NCI-H510A treated with DMSO at 0.1 percent for 48 hours (cell line): ENCODE measurements around the gene TAC4.

Source experiments
- DNase-seq: peaks from one replicate; lab custom pipeline; 2025; lab: John Stamatoyannopoulos, UW

TAC4 gene

DNA sequence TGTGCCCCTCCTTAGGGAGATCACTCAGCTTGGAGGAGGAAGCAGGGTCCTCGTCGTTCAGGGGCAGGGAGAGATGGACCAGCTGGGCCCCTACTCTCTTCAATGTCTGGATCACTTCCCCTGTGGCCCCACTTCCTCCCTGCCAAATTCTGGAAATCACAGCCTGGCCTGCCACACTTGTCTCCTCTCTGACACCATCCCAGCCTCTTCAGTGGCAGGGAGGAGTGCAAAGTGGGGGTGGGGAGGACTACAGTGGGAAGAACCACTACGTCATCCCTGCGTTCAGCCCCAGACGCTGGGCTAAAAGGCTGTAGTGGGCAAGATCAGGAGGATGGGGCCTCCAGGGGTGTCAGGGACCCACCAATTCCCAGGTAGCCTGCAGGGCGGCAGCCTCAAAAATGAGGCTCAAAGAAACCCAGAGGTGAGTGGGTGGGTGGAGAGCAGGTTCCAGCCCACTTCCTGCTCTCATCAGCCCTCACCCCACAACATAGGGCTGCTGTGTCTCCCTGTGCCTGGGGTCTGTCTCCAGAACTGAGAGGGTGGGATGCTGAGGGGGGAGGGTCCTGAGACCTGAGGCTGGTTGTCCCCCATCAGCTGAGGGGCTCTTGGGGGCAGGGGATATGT lies 25.0 kb upstream of the TAC4 start:
- DNase-seq: peak; percentile 65

DNA sequence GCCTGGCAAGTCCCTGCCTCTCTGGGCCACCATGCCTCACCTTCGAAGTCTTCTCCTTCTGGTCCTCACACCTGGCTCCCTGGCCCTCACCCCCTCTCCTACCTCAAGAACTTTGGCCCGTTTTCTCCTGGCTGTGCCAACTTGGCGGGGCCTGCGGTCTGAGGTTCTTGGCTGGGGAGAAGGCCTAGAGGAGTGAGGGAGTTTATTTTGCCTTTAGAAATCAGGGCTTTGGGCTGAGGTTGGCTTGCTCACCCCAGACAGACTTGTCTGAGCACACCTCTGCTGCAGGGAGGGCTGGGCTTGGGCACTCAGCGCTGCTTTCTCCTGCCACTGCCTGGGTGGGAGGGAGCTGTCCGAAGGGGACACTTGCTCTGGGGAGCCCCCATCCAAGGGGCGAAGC lies 23.3 kb upstream of the TAC4 start:
- no peak for DNase-seq

DNA sequence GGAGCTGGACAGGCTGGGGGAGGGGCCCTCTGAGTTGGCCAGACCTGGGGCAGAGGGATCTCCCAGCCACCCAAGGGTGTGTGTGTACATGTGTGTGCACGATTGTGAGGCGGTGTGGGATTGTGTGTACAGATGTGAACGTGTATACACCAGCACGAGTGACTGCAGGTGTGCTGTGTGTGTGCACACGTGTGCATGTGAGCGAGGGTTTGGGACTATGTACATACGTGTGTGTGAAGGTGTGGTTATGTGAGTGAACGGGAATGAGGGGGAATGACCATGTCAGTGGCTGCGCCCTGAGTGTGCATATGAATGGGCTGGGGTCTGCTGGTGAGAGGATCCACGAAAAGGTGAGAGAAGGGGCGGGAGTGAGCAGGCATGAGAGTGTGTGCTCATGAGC lies 22.4 kb upstream of the TAC4 start:
- DNase-seq: no peak

DNA sequence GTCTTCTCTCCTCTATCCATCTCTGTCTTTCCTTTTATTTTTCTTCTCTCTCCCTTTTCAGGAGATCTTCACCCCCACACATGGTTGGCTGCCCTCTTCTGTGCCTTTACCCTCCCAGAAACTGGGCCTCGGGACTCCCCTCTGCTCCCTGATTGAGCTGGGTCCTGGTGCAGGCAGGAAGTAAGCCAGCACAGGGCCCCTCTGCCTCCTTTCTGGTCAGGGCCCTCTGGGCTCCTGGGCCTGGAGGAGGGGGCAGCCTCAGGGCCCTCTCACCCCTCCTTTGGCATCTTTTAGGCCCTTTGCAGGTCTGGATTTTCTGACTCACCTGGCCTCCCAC lies 21.1 kb upstream of the TAC4 start:
- no peak for DNase-seq

DNA sequence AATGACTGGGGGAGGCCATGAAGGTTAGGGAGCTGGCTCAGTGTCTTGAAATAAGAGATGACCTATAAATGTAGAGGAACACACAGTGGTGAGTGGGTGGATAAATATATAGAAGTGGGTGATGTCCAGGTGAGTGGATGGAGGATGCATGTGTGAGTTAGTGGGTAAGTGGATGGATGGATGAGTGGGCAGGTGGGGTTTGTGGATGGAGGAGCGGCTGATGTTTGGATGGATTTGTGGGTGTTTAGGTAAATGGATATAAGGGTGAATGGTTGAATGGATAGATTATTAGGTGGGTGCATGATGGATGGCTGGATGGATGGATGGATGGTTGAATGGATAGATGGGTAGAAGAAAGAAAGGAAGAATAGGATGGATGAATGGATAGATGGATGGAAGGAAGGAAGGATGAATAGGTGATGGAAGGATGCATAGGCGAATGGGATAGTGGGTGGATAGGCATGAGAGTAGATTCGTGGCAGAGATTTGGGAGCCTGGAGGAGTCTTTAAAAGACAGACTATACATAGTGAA lies 19.1 kb upstream of the TAC4 start:
- DNase-seq: no peak

DNA sequence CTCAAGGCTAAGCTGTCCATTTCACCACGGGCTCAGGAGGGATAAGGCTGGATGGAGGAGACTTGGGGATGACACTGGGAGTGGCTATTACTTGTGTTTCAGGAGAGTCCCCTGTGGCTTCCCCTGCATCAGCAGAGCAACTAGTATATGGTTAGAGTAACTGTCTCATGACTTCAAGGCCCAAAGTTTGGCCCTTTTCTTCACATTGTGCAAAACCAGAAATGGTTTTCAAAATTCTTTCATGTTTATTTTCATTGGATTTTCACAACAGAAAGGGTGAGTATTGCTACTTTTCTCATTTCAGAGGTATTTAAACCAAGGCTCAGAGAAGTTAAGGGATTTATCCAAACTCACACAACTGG lies 18.1 kb upstream of the TAC4 start:
- DNase-seq: no peak

DNA sequence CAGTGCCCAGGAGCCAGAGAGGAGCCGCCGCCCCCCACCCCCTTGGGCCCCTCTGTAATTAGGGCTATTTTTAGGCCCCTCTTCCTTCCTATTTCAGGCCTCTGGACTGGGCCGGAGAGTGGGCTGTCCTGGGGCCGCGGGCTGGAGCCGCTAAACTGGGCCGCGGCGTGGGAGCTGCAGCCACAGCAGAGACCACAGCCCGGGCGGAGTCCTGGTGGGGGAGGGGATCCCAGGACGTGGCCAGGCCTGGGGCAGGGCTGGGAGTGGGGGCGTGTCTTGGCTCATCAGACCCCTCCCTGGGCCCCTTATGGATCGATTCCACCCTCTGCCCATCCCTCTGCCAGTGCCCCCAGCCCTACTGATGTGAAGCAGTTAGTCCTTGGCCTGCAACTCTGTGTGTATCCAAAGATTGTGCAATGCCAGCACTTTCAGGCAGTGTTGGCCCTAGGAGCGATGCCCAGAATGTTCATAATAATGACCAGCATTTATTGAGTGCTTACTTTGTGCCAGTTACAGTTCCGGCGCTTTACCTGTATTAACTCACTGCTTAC lies 15.0 kb upstream of the TAC4 start:
- no peak for DNase-seq

DNA sequence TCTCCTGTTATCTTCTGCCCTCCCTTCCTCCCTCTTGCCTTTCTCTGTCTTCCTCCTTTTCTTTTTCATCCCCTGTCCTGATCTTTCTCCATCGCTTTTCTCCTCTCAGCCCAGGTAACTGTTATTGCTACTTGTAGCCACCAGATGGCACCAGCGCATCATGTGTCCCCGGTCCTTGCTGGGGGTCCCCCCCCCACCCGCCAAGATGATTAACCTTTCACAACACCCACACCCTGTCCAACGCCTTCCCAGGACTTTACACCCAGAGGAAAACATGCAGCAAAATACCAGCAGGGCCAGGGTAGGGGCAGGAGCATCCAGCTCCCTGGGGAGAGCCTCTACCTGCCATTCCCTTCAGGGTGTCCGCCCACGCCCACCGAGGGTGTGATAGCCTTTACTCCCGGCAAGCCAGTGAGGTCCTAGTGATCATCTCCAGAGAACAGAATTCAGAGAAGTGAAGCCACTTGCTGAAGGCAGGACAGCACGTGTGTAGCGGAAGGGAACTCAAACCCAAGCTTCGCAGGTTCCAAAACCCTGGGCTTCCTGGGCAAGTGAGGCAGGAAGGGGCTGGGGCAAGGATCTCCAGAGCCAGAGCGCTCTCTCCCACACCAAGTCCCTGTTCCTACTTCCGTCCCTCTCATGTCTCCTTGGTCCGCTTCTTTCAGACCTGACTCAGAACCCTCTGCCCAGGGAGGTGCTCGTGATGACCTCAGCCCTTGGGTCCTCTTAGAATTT lies 13.4 kb upstream of the TAC4 start:
- DNase-seq: peak; percentile 65

DNA sequence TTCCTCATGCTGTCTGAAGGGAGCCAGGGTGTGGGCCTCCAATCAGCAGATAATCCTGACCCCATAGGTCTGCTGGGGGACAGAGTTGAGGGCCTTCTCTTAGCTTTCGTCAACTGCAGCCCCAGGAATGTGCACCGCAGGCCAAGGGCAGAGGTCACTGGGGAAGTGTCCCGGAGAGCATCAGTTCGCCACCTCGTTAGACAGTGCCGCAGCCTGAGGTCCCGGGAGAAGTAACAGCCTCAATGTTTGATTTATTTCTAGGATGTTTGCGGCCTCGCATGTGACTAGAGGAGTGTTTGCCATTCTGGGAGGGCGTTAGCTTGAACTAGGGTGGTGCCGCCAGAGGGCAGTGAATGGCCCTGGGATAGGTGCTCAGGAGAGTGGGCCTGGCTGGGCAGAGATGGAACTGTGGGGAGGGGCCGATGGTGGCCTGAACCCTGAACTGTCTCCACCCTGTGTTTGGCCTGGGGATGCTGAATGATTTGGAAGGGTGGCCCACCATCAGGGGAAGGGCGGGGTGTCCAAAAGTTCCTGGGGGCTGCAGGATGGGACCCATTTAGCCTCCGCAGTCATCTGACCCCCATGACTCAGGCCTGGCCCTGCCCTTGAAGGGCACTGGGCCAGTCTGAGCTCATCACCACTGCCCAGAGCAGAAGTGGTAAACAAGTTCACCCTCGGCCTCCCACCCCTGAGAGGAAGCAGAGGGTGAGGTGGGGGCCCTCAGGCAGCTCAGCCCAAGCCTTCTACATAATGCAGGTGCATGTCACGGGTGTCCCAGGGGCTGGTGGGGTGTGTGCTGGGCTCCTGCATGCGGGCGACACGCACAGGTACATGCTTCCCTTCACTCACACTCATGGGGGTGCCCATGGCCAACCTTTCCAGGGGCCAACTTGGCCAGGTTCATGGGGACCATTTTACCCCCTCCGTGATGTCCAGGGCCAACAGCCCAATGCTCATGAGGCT lies 12.4 kb upstream of the TAC4 start:
- DNase-seq: peak; percentile 50

DNA sequence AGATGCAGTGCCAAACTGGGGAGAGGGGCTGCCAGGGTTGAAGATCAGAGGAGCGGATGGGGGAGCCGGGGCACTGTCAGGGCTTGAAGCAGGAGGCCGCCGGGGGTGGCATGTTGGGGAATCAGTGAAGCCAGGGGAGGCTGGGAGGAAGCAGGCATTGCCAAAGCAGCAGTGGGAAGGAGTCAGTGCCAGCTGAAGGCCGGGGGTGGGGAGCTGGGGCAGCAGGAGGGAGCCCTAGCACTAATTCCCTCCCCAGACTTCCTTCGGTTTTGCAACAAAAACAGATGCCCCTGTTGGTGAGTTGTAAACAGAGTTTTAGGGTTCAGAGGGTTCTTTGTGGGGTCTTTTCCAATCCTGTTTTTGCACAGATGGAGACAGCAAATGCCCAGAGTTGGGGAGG lies 10.9 kb upstream of the TAC4 start:
- DNase-seq: no peak

DNA sequence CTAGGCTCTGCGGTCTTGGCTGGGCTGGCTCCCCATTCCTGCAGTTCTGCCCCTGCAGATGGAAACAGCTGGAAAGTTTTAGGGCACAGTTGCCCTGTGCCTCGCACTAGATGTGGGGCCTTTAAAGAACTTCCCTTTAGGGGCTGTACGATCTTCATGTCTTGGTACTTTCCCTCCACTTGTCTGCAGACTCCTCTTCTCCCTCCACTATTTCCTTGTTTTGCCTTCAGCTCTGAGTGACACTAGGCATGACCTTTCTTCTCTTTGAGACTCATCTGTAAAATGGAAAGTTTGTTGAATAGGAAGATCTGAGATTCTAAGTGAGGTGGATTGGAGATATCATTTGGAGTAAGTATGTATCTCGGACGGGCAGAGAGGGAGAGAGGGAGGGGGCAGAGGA lies 6.3 kb upstream of the TAC4 start:
- DNase-seq: no peak

DNA sequence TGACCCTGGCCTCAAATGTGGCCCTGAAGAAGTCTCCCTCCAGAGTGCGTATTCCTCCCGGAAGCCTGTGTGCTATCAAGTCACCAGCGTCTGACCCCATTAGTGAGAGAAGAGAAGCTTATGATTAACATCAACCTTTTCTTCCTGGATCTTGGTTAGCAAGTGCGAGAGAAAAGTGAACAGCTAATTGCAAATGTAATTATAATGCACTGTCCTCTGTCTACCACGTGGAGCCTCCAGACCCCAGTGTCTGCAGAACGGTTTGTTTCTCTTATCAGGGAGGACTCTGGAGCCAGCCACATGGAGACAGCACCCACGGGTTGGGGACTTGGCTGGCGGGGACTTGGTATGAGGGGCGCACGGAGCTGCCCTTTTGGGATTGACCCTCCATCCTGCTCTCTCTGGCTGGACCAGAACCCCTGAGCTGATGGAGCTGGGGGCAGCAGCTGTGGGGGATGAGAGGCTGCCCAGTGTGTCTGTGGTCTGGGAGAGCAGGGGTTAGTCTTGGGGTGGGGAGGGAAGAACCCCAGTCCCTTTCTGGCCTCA lies 5.7 kb upstream of the TAC4 start:
- no peak for DNase-seq

DNA sequence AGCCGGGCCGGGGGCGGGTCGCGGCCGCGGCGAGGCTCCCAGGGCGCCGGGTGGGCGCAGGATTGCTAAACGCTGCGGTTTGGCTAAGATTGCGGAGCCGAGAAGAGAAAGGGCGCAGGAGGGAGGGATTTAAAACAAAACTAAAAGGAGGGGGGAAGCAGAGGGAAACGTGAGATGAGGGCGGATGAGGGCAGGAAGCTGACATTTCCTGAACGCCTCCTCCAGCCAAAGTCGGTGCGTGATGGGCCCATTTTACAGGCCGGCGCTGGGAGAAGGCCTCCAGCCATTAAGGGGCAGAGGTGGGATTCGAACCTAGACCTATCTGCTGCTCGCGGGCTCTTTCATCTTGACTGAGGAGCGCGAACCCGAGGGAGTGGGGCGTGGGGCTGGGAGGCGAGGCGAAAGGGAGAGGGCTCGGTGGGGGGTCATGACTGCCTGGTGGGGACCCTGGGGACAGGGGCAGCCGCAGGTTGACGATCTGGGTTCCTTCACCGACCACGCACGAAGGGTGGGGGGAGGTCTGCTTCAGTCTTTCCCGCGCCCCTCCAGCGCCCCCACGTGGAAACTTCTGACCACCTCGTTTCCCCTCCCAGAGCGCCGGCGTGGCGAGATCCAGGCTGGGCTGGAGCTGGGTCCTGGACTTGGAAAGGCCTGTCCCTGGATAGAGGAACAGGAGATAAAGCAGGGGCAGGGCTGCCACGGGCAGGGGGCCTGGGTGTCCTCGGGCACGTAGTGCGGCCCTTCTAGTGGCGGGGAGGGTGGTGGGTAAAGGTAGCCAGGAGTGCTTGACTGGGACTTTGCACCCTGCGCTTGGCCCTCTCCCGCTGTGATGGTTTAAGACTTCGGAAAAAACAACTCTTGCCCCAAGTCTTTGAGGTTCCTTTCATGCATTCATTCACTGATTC lies 3.8 kb upstream of the TAC4 start:
- no peak for DNase-seq

DNA sequence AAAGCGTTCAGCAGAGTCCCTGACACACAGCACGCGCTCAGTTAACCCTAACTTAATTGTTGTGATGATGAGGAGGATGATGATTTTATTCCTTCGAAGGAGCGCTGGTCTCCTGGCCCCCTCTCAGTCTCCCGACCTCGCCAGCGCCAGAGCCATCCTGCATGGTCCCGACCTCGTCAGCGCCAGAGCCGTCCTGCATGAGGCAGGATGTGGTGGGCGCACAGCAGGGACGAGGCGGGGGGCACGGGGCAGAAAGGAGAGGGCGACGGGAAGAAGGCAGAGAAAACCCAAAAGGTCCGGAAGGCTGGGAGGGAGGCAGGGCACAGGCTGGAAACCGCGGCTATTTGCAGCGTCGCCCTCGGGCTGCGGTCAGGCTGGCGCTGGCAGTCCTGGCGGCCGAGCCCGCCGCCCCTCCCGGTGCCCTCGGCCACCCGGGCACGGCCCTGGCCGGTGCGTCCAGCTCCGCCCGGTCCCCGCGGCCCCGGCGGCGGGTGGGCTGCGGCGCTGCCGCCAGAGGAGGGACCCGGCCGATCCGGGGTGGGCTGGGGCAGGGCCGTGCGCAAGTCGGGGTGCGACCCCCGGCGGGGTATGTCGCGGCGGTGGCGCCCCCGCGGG lies 3.0 kb upstream of the TAC4 start:
- DNase-seq: no peak

DNA sequence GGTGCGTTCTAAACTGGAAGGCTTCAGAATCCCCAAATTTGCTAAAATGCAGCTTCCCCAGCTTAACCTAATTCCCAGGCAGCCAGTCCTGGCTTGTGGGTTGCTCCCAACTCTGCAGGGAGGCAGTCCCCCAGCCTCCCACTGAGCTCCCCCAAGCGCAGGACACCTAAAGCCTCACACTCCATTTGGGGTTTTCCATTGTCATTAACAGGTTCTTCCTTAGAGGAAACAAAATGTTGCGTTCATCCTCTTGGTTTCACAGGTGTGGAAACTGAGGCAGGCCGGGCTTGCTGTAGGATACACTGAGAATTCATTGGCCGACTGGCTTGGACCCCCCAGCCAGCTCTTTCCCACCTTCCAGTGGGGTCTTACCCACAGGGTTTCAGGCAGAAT lies 2.3 kb upstream of the TAC4 start:
- DNase-seq: no peak

DNA sequence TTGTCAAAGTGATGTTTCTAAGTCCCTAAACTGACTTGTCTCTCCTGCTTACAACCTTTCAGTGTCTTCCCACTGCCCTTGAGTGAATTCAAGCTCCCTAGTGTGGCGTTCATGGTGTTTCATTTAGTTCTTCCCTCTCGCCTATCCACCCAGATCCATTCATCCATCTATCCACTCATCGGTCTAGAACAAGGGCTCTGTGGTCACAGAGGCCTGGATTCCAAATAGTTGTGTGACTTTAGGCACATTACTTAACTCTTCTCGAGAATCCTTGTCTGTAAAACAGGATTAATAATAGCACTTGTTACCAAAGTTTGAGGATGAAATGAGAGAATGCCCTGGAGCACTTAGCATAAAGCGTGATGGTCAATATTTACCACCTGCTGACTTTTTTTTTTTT lies 870 bp upstream of the TAC4 start:
- no peak for DNase-seq

DNA sequence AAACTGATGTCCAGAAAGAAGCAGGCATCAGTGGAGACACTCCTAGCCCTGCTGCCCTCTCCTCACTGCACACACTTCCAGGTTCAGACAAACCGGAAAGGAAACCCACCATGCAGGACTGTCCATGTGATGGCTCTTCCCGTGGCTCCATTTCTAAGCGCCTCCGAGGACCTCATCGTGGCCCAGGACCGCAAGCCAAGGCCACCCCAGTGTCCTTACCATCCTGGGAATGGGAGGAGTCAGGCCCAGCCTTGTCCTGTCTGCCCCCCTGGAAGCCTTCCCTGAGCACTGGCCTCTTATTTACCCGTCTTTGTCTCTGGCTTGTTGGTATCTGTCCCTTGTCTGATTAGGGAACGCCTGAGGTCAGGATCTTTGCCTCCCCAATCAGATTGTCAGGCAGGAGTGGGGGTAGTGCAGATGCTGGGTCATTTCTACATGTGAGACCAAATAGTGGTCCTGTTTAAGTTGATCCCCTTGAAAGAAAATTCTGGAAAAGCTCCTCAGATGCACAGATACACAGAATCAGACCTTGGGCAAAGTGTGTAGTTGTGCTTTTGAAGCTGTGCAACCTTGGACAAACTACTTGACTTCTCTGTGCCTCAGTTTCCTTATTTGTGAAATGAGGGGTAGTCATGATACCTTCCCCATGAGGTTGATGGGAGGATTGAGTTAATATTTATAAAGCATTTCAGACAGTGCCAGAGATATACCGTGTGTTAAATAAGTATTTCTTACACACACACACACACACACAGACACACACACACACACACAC lies 744 bp downstream of the TAC4 start:
- DNase-seq: no peak

DNA sequence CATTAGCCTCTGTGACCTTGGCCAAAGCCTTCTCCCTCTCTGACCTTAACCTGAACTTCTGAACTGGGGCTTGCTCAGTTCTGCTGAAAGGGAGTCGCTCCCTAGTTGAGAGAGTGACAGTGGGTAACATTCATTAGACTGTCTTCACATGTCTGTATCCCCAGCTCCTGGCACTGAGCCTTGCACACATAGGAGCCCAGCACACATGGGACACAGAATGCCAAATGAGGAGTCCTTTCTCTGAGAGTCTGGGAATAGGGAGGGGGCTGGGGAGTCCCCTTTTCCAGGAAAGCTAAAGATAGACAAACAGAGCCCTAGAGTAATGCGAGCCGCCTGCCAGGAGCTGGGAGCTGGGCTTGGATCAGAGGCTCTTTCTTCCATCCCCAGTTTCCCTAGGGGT lies 2.5 kb downstream of the TAC4 start:
- DNase-seq: no peak

DNA sequence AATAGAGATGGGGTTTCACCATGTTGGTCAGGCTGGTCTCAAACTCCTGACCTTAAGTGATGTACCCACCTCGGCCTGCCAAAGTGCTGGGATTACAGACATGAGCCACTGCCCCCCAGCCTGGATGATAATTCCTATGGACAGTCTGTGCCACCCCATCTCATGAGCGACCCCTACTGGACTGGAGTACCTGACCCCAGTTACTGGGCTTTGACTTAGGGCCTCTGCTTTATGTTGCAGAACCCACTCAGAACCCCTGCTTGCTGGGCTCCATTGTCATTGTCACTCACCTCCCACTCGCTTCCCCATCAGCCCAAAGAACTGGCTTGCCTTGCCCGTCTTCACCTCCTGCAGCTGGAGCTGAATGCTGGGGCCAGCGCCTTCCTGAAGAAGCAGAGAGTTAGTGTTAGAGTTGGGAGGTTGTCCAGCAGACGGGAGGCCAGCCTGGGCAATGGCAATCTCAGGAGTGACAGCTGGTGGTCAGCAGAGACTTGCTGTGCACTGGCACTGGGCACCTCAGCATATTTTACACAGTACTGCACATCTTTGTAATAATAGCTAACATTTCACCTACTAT lies 4.0 kb downstream of the TAC4 start:
- DNase-seq: no peak

DNA sequence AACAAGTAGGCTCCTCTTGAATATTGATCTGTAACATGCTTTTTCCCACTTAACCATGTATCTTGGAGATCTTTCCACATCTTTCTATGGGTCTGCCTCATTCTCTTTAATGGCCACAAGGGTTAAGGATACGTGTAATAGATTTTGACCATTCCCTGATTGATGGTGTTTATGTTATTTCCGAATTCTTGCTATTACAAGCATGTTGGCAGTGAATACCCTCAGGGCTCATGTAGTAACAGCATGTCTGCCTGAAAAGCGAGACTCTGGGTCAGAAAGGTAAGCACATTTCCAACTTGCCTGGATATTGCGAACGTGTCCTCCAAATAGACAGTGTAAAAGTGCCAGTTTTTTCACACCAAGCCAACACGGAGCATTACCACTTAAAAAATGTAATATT lies 5.0 kb downstream of the TAC4 start:
- no peak for DNase-seq
